Natural killer cell treated with Interleukin-12 subunit alpha and Interleukin-12 subunit beta and Interleukin-15 and Interleukin-18, amount 100 ng/mL, for 72 hours (primary cell): Measurements from ENCODE around the gene DAP. TPM values are rescaled to one million over a fixed set of nuclear protein-coding genes. Genes with fewer than 3 reads are reported as not detected.

Experiments used
- ATAC-seq, 2 donors: fragments of 150-1000 bp; cut with Tn5 transposase in 1 of 2; sonication (Bioruptor Pico), chemical (Tn5 transposase) in 1 of 2; 2 replicates each; pipeline ENCODE4 v1.10.0; 2021
- DNase-seq: peaks from one replicate; pipeline ENCODE4 v3.0.0; 2022; ENCODE audit warnings: low spot score
- H3K27ac Mint-ChIP-seq, 2 donors: 1 replicate in 1 of 2; 2 replicates in 1 of 2; pipeline ENCODE4 v1.8.0; 2022; ENCODE audit warnings: mixed read lengths in 2 of 2, mild to moderate bottlenecking in 1 of 2, moderate library complexity in 1 of 2
- H3K27me3 Mint-ChIP-seq, 2 donors: 1 replicate in 1 of 2; 2 replicates in 1 of 2; pipeline ENCODE4 v1.8.0; 2022; ENCODE audit warnings: mixed read lengths in 2 of 2
- H3K36me3 Mint-ChIP-seq: one replicate; pipeline ENCODE4 v1.8.0; 2022; ENCODE audit warnings: mixed read lengths
- H3K4me1 Mint-ChIP-seq, 2 donors: 1 replicate in 1 of 2; 2 replicates in 1 of 2; pipeline ENCODE4 v1.8.0; 2022; ENCODE audit warnings: low read depth in 2 of 2, mixed read lengths in 2 of 2, mild to moderate bottlenecking in 1 of 2
- H3K4me3 Mint-ChIP-seq: one replicate; pipeline ENCODE4 v1.8.0; 2022; ENCODE audit warnings: mixed read lengths
- H3K9me3 Mint-ChIP-seq: 2 replicates; pipeline ENCODE4 v1.8.0; 2022; ENCODE audit warnings: mixed read lengths
- total RNA-seq, 2 donors: library from RNA; stranded (reverse); gene quantifications; one replicate each; pipeline ENCODE4 v1.2.3, GENCODE V29; 2022

Gene DAP
- total RNA-seq, 2 donors from 2014 or later = 80.1 to 84.3 TPM

- Mint-ChIP-seq H3K27ac (no peak overlapping the region), H3K27me3 (no peaks in the 10 kb centered on the region), H3K4me3 (no peak overlapping the region), H3K9me3 (no peaks in the 10 kb centered on the region), H3K4me1 (no peaks in the 10 kb centered on the region), H3K36me3 (no peaks in the 10 kb centered on the region)
- DNase-seq = no peak
- ATAC-seq = no peak
Observed at GRCh38 chr5:10655972-10656830, 104.8 kb downstream of the DAP start.

DNA sequence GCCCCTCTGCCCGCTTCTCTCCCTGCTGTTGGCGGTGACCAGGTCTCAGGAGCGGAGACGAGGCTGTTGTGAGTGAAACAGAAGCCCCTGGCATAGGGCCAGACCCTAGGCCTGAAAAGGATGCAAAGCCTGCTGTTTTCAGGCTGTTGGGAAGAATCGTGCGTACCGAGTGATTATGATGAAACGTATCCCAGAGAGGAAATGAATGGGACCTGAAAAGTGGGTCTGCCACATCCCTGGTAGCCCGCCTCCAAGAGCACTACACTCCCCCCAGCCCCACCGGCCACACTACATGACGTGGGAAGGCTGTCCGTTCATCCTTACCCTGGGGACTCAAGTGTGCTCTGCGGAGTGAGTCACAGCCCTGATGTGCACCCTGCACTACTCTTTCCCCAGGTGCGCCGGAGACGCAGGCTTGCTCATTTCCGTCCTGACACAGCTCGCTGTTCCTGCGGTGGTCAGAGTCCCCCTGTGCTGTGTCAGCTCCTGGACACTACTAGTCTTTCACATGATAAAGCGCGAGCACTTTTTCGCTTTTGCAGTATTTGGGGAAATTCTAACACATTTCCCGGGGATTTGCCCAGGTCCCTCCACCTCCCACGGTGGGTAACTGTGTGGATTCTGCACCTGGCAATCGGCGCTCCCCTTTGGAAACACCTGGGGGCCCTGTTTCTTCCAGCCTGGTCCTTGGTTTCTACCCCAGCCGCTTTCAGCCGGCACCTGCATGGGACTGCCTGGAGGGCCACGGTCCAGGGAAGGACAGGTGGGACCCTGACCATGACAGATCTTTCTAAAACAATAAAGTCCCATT lies 105.7 kb downstream of the DAP start:
- Mint-ChIP-seq H3K36me3 (no peaks in the 10 kb centered on the region), H3K9me3 (no peaks in the 10 kb centered on the region), H3K27me3 (no peaks in the 10 kb centered on the region), H3K4me1 (no peaks in the 10 kb centered on the region), H3K27ac (no peak overlapping the region), H3K4me3 (no peak overlapping the region)
- ATAC-seq = no peak
- no peak for DNase-seq

GRCh38 chr5:10654566-10654965 lies 106.5 kb downstream of the DAP start:
- no peaks in the 10 kb centered on the region for H3K27me3 Mint-ChIP-seq
- H3K4me3 Mint-ChIP-seq = no peak overlapping the region
- no peaks in the 10 kb centered on the region for H3K9me3 Mint-ChIP-seq
- DNase-seq (no peak), ATAC-seq (no peak)
- H3K4me1 Mint-ChIP-seq = no peaks in the 10 kb centered on the region
- no peaks in the 10 kb centered on the region for H3K36me3 Mint-ChIP-seq
- no peak overlapping the region for H3K27ac Mint-ChIP-seq

- no peaks in the 10 kb centered on the region for H3K4me1 Mint-ChIP-seq
- H3K27me3 Mint-ChIP-seq = no peaks in the 10 kb centered on the region
- ATAC-seq = no peak
- H3K9me3 Mint-ChIP-seq = no peaks in the 10 kb centered on the region
- H3K36me3 Mint-ChIP-seq = no peaks in the 10 kb centered on the region
- no peak overlapping the region for H3K4me3 Mint-ChIP-seq
- no peak for DNase-seq
- no peak overlapping the region for H3K27ac Mint-ChIP-seq
Observed at GRCh38 chr5:10653751-10654400, 107.2 kb downstream of the DAP start.

DNA sequence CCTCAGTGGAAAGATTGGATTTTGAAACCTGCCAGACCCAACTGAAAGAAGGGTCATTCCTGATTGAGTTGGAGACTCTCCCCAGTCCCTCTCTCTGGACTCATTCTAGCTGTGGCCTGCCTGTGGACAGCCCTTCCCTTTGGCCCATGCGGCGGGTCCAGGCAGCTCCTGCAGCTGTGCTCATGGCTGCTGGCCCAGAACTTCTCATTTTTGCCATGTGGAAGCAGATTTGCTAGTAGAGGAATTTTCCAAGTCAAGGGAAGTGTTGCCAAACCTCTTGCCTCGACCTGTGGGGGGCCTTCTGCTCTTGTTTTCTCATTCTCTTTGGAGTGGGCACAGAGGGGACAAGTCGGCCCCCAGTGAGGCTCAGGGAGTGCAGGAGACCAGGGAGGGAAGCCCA lies 108.0 kb downstream of the DAP start:
- Mint-ChIP-seq H3K27me3 (no peaks in the 10 kb centered on the region), H3K27ac (no peak overlapping the region), H3K36me3 (no peaks in the 10 kb centered on the region), H3K4me3 (no peak overlapping the region), H3K4me1 (no peaks in the 10 kb centered on the region), H3K9me3 (no peaks in the 10 kb centered on the region)
- DNase-seq (no peak), ATAC-seq (no peak)

GRCh38 chr5:10652606-10653005 lies 108.4 kb downstream of the DAP start:
- Mint-ChIP-seq H3K27me3 (no peaks in the 10 kb centered on the region), H3K4me1 (no peaks in the 10 kb centered on the region)
- no peak for ATAC-seq

DNA sequence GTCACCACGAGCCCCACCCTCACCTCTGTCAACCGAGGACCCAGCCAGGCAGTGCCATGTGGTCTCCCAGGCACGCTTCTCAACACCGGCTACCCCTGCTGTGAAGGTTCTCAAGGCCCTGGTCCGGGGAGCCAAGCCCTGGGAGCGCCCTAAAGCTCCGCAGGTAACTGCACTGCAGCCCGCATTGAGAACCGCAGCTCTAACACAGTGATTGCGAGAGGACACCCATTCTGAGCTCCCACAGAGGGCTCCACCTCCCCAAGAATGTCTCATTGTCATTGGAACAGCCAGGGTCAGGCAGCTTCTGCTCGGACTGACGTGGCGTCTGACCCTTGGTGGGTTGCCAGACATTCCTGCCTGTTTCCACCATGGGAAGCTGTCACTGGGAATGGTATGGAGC lies 108.9 kb downstream of the DAP start:
- Mint-ChIP-seq H3K27ac (no peak overlapping the region), H3K27me3 (no peaks in the 10 kb centered on the region), H3K4me1 (no peaks in the 10 kb centered on the region), H3K4me3 (no peak overlapping the region), H3K36me3 (no peaks in the 10 kb centered on the region), H3K9me3 (no peaks in the 10 kb centered on the region)
- no peak for ATAC-seq
- no peak for DNase-seq

More at GRCh38 chr5:10652606-10653005, 108.4 kb downstream of the DAP start:
- no peak for DNase-seq
- no peaks in the 10 kb centered on the region for H3K36me3 Mint-ChIP-seq
- H3K27ac Mint-ChIP-seq = no peak overlapping the region
- no peaks in the 10 kb centered on the region for H3K9me3 Mint-ChIP-seq
- H3K4me3 Mint-ChIP-seq = no peak overlapping the region

DNA sequence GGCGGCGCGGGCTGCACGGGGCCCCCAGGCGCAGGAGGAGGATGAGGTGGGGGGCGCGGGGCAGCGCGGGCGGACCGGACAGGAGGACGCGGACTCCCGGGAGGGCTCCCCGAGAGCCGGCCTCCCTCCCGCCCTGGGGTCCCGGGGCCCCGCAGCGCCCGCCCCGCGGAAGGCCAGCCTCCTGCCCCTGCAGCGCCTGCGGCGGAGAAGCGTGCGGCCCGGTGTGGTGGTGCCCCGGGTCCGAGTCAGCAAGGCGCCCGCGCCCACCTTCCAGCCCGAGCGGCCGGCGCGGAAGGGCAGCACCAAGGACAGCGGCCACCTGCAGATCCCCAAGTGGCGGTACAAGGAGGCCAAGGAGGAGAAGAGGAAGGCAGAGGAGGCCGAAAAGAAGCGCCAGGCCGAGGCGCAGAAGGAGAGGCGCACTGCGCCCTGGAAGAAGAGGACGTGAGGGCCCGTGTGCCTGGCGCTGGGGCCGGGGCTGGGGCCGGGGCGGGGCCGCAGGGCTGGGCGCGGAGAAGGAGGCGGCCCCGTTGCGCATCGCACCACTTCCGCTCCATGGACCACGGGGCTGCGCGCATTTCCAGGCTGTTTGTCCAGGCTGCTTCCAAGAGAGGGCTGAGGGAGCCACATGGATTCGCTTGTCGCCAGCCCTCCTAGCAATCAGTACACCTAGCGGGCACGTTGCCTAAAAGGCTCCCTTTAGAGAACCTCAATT lies 111.2 kb downstream of the DAP start:
- peaks cover 11 to 12% of the 10 kb centered on the region in 2 donors for H3K4me1 Mint-ChIP-seq
- ATAC-seq = no peak
- H3K27ac Mint-ChIP-seq = no peak overlapping the region
- H3K4me3 Mint-ChIP-seq = no peak overlapping the region
- H3K27me3 Mint-ChIP-seq = no peaks in the 10 kb centered on the region
- H3K9me3 Mint-ChIP-seq = no peaks in the 10 kb centered on the region
- H3K36me3 Mint-ChIP-seq = no peaks in the 10 kb centered on the region
- no peak for DNase-seq

GRCh38 chr5:10648806-10649665 lies 112.0 kb downstream of the DAP start:
- no peak overlapping the region for H3K4me3 Mint-ChIP-seq
- H3K9me3 Mint-ChIP-seq = no peaks in the 10 kb centered on the region
- no peaks in the 10 kb centered on the region for H3K27me3 Mint-ChIP-seq
- no peak overlapping the region for H3K27ac Mint-ChIP-seq
- DNase-seq (no peak), ATAC-seq (no peak)
- peaks cover 18 to 20% of the 10 kb centered on the region in 2 donors for H3K4me1 Mint-ChIP-seq
- H3K36me3 Mint-ChIP-seq = no peaks in the 10 kb centered on the region

- Mint-ChIP-seq H3K36me3 (no peaks in the 10 kb centered on the region), H3K4me3 (no peak overlapping the region), H3K4me1 (peaks cover 19 to 20% of the 10 kb centered on the region in 2 donors), H3K27ac (no peak overlapping the region), H3K9me3 (no peaks in the 10 kb centered on the region), H3K27me3 (no peaks in the 10 kb centered on the region)
- no peak for DNase-seq
- no peak for ATAC-seq
Observed at GRCh38 chr5:10647640-10648039, 113.4 kb downstream of the DAP start.

- no peak overlapping the region for H3K4me3 Mint-ChIP-seq
- H3K36me3 Mint-ChIP-seq = no peaks in the 10 kb centered on the region
- ATAC-seq (peak in 1 of 2 donors; percentile 56), DNase-seq (peak; percentile 12)
- H3K9me3 Mint-ChIP-seq = no peaks in the 10 kb centered on the region
- H3K27ac Mint-ChIP-seq = no peak overlapping the region
- peaks cover 19 to 20% of the 10 kb centered on the region in 2 donors for H3K4me1 Mint-ChIP-seq
- H3K27me3 Mint-ChIP-seq = peaks cover 0 to 2% of the 10 kb centered on the region in 2 donors
Observed at GRCh38 chr5:10645671-10646070, 115.4 kb downstream of the DAP start.

DNA sequence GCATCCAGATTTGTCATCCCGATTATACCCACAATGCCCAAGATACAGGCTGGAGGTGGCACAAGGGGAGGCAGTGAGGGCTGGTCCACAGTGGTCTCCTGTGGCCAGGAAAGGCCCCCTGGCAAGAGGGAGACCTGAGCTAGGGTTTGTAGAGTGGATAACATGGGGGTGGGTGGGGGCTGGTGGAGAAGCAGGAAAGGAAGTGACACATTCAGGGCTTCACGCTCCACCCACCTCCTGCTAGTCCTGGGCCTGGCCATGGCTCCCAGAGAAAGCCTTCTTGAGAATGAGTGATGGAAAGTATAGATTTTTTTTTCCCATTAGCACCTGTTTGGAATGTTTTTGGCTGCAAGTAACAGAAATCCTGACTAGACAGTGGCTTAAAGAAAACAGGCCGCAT lies 115.9 kb downstream of the DAP start:
- H3K4me3 Mint-ChIP-seq = no peak overlapping the region
- H3K27me3 Mint-ChIP-seq = peaks cover 0 to 2% of the 10 kb centered on the region in 2 donors
- no peak overlapping the region for H3K27ac Mint-ChIP-seq
- ATAC-seq = peak; percentile 57 to 62
- peaks cover 5% of the 10 kb centered on the region for H3K36me3 Mint-ChIP-seq
- H3K4me1 Mint-ChIP-seq = peaks cover 19 to 20% of the 10 kb centered on the region in 2 donors
- DNase-seq = peak; percentile 59
- H3K9me3 Mint-ChIP-seq = peaks cover under 1% of the 10 kb centered on the region
